ENCODE results near the gene DLK2.

DLK2 gene

GRCh38 chr6:43453831-43454230, 1.5 kb downstream of the DLK2 start:
- DNase-seq (ENCODE audit: low read depth in 2 of 2), result no peak

DNA sequence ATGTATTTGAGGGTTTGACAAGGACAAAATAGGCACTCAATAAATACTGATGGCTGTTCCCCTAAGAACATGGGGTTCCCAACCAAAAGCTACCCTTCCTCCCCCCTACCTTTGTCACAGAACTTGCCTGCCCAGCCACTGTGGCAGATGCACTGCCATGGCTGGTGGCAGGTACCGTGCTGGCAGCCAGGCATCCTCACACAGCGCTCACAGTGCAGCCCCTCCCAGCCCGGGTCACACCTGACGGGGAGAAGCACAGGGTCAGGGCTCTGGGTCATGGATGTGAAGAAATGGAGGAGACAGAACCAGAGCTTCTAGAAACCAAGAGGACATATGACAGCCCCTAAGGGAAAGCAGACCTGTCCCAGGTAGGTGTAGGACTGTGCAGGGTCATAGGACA, 2.5 kb downstream of the DLK2 start:
- no peak for DNase-seq (ENCODE audit: low read depth in 2 of 2)

DNA sequence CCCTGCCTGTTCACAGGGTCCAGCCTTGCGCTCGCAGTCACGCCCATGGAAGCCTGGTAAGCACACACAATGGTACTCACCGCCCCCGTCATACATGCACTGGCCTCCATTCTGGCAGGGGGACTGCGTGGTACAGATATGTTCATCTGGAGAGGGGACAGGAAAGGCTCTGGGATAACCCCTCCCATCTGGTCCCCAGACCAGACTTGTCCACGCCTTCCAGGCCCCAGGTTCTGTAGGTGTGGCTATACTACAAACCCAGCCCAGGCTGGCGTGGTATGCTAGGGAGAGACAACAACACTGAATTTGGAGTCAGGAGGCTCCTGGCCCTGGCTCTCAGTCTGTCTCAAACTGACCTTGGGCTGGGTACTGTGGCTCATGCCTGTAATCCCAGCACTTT, 3.4 kb downstream of the DLK2 start:
- no peak for DNase-seq (ENCODE audit: low read depth in 2 of 2)

DNA sequence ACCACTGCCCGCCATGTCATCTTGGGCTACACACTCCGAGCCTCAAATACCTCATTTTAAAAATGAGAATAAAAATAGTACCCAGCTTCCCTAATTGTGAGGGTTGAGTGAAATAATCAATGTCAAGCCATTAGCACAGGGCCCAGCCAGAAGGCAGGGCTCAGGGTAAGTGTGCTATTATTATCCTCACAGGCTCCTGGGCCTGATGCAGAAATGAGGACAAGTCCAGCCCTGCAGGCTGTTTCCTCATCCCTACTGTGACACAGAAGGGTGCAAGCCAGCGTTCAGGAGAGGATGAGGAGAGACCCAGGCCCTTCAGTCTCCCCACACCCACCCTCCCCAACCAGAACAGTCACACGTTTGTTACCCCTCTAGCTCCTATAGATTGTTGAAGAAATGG, 4.0 kb downstream of the DLK2 start:
- no peak for DNase-seq (ENCODE audit: low read depth in 2 of 2)

GRCh38 chr6:43450699-43451131, 4.6 kb downstream of the DLK2 start:
- no peak for DNase-seq (ENCODE audit: low read depth in 2 of 2)

GRCh38 chr6:43448916-43449315, 6.4 kb downstream of the DLK2 start:
- DNase-seq (ENCODE audit: low read depth in 2 of 2), result no peak

- DNase-seq (ENCODE audit: low read depth in 2 of 2), result no peak
Measured at GRCh38 chr6:43447604-43448003, 7.7 kb downstream of the DLK2 start.

- DNase-seq (ENCODE audit: low read depth in 2 of 2), result no peak
Measured at GRCh38 chr6:43445576-43445975, 9.8 kb downstream of the DLK2 start.

GRCh38 chr6:43444582-43444981, 10.8 kb downstream of the DLK2 start:
- no peak for DNase-seq (ENCODE audit: low read depth in 2 of 2)

- DNase-seq (ENCODE audit: low read depth in 2 of 2), result no peak
Measured at GRCh38 chr6:43444036-43444435, 11.3 kb downstream of the DLK2 start.

DNA sequence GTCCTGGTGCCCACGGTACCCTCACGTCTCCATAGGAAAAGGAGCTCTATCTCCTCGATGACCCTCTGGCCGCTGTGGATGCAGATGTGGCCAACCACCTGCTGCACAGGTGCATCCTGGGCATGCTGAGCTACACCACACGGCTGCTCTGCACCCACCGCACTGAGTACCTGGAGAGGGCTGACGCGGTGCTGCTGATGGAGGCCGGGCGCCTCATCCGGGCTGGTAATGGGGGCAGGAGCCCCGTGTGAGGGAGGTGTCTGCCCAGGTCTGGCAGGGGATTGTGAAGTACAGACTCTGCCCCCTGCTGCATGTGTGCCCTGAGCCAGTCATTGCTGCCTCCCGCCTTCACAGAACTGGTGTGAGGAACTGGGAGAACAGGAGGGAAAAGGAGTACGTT, 12.4 kb downstream of the DLK2 start:
- no peak for DNase-seq (ENCODE audit: low read depth in 2 of 2)

- no peak for DNase-seq (ENCODE audit: low read depth in 2 of 2)
Measured at GRCh38 chr6:43437700-43438099, 17.6 kb downstream of the DLK2 start.

GRCh38 chr6:43436577-43437282, 18.6 kb downstream of the DLK2 start:
- peak; percentile 31 to 32 for DNase-seq (ENCODE audit: low read depth in 2 of 2)

GRCh38 chr6:43435682-43436437, 19.5 kb downstream of the DLK2 start:
- DNase-seq (ENCODE audit: low read depth in 2 of 2), result no peak

DNA sequence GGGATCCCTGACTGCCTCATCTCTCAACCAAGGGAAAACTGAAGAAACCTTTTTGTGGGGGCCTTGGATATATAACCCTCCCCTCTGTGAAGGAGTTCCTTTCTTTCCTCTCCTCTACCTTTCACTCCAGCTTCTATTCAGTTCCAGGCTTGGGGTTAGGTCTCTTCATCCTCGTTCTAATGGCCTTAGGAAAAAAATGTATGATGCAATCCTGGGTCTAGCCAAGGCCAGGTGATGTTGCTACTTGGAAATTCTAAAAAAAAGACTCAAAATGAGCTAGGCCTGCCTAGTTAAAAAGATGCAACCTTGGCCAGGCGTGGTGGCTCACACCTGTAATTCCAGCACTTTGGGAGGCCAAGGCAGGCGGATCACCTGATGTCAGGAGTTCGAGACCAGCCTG, 20.4 kb downstream of the DLK2 start:
- DNase-seq (ENCODE audit: low read depth in 2 of 2), result no peak

- no peak for DNase-seq (ENCODE audit: low read depth in 2 of 2)
Measured at GRCh38 chr6:43434001-43434840, 21.1 kb downstream of the DLK2 start.

DNA sequence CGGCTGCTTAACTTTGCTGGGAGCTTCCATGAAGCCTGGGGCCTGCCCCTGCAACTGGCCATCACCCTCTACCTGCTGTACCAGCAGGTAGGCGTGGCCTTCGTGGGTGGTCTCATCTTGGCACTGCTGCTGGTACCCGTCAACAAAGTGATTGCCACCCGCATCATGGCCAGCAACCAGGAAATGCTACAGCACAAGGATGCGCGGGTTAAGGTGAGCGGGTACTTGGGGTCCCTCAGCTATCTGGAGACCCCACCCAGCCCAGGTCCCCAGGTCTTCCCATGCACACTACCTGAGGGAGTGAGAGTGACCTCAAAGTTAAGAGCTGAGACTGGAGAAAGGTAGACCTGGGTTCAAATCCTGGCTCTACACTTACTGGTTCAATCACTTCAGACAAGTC, 22.2 kb downstream of the DLK2 start:
- DNase-seq (ENCODE audit: low read depth in 2 of 2), result no peak

- DNase-seq (ENCODE audit: low read depth in 2 of 2), result no peak
Measured at GRCh38 chr6:43432009-43432945, 23.1 kb downstream of the DLK2 start.

GRCh38 chr6:43428874-43429273, 26.5 kb downstream of the DLK2 start:
- DNase-seq (ENCODE audit: low read depth in 2 of 2), result no peak

DNA sequence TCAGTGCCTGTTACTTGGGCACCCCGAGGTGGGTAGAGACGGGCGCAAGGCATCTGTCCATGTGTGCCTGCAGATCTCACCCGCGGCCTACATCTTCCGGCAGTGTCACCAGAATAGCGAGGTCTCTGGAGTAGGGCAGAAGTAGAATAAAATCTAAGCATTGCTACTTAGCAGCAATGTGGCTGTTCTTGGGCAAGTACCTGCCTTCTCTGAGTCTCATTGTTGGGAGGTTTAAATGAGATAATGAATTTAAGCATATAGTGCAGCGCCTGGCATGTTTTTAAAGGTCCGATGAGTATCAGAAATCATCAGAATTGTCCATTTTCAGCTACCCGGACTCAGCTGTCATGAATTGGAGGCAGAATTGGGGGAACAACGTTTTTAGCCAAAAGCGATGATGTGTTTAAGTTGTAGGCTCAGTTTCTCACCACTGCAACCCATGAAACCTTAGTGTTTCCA, 27.2 kb downstream of the DLK2 start:
- no peak for DNase-seq (ENCODE audit: low read depth in 2 of 2)

GRCh38 chr6:43427406-43428111, 27.8 kb downstream of the DLK2 start, which contains the start of gene ABCC10:
Gene ABCC10, plus strand, starts transcription at chr6:43427541. Its CDS starts 438 bp downstream, at chr6:43427979.
- peak; percentile 89 for DNase-seq (ENCODE audit: low read depth in 2 of 2)
